HG03439 (cell line): Measurements from ENCODE around the gene EHD2.
"Not testable (repeated sequence)": the region's sequence is repeated elsewhere in the genome, so short reads cannot be mapped to it uniquely, and the experiment has no call there.

Source experiments
- ATAC-seq: cut with Tn5 transposase; IDR thresholded peaks from one replicate; pipeline ENCODE4 v1.9.1; 2021; ENCODE audit warnings: mild to moderate bottlenecking, moderate library complexity; ENCODE audit not compliant: unreplicated experiment

Gene EHD2

GRCh38 chr19:47745010-47745901, 32.0 kb downstream of the EHD2 start, which contains the start of gene NOP53:
Gene NOP53, plus strand, starts transcription at chr19:47745546. Its CDS starts 14 bp downstream, at chr19:47745560.
- peak; percentile 67 for ATAC-seq

DNA sequence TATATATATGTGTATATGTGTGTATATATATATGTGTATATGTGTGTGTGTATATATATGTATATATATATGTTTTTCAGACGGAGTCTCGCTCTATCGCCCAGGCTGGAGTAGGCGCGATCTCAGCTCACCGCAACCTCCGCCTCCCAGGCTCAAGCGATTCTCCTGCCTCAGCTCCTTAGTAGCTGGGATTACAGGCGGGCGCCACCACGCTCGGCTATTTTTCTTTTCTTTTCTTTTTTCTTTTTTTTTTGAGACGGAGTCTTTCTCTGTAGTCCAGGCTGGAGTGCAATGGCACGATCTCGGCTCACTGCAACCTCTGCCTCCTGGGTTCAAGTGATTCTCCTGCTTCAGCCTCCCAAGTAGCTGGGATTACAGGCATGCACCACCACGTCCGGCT, 32.9 kb downstream of the EHD2 start:
- ATAC-seq: not testable (repeated sequence)

GRCh38 chr19:47749326-47749725, 36.1 kb downstream of the EHD2 start:
- no peak for ATAC-seq

- no peak for ATAC-seq
Measured at GRCh38 chr19:47750752-47751151, 37.5 kb downstream of the EHD2 start.

GRCh38 chr19:47752440-47753211, 39.4 kb downstream of the EHD2 start:
- ATAC-seq: no peak

GRCh38 chr19:47754206-47755064, 41.2 kb downstream of the EHD2 start:
- ATAC-seq: no peak

DNA sequence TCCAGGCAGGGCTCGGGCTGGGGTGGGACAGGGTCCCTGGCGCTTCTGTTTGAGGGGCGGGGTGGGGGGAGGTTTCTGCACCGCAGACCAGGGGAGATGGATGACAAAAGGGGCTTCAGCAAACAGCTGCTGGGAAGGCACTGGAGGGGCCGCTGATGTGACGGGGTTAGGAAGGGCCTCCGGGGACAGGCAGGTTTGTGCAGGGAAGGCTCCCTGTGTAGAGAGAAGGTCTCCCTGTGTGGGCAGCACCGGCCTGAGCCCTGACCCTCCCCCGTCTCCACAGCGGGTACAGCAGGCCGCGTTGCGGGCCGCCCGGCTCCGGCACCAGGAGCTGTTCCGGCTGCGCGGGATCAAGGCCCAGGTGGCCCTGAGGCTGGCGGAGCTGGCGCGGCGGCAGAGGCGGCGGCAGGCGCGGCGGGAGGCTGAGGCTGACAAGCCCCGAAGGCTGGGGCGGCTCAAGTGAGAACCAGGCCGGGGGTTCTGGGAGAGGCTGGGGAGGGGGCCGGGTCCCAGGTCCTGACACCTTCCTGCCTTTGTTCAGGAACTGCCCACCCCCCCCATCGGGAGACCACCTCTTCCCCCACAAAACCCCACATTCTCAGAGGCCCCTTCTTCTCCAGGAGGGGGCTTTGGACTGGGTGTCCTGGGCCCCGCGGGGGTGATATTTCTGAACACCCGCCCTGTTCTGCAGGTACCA, 42.0 kb downstream of the EHD2 start:
- ATAC-seq: no peak

GRCh38 chr19:47755762-47756626, 42.8 kb downstream of the EHD2 start:
- ATAC-seq: no peak

DNA sequence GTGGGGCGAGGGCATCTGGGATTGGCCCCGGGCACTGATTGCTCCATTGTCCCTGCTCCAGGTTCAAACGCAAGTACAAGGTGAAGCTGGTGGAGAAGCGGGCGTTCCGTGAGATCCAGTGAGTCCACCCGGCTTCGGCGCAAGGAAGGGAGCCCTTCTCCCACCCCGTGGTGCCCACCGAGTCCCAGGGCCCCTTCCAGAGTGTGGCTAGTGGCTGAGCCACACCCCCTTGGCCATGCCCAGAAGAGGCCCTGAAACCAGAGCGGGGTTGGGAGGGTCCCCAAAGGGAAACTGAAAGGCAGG, 43.4 kb downstream of the EHD2 start:
- ATAC-seq: no peak

GRCh38 chr19:47756953-47757608, 43.9 kb downstream of the EHD2 start:
- no peak for ATAC-seq

DNA sequence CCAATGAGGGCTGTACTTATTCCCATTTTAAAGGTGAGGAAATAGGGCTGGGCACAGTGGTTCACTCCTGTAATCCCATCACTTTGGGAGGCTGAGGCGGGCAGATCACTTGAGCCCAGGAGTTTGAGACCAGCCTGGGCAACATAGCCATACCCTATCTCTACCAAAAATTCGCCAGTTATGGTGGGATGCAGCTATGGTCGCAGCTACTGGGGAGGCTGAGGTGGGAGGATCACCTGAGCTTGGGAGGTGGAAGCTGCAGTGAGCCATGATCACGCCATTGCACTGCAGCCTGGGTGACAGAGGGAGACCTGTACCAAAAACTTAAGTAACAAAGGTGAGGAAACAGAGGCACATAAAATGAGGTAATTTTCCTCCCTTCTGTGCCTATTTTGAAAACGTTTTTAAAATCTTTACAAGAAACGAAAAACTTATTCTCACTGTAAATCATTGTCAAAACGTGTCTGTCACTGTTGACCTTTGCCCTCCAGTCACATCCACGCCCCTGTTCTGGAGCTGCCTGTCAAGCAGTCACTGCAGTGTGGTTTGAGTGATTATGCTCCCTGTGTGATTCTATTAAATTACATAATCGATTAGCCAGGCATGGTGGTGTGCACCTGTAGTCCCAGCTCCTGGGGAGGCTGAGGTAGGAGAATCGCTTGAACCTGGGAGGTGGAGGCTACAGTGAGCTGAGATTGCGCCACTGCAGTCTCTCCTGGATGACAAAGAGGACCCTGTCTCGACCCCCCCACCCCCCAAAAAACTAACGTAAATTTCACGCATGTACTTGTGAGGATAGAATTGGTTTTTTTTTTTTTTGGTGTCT, 44.6 kb downstream of the EHD2 start:
- ATAC-seq: no peak

GRCh38 chr19:47758443-47758804, 45.2 kb downstream of the EHD2 start:
- ATAC-seq: no peak

GRCh38 chr19:47760632-47760999, 47.4 kb downstream of the EHD2 start:
- no peak for ATAC-seq

- no peak for ATAC-seq
Measured at GRCh38 chr19:47761566-47761965, 48.3 kb downstream of the EHD2 start.

- no peak for ATAC-seq
Measured at GRCh38 chr19:47762151-47762550, 48.9 kb downstream of the EHD2 start.

- ATAC-seq: no peak
Measured at GRCh38 chr19:47762615-47763308, 49.5 kb downstream of the EHD2 start.

DNA sequence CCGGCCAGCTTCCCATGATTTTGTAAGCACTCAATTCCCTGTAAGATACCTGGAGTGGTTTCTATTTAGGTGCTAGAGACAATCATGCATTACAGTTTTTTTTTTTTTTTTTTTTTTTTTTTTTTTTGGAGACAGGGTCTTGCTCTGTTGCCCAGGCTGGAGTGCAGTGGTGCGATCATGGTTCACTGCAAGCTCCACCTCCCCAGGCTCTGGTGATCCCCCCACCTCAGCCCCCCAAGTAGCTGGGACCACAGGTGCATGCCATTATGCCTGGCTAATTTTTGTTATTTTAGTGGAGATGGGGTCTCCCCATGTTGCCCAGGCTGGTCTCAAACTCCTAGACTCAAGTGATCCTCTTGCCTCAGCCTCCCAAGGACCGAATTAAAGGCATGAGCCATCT, 51.5 kb downstream of the EHD2 start:
- not testable (repeated sequence) for ATAC-seq
